Astrocyte of the spinal cord (primary cell): ENCODE data around the gene ZNF8.

ENCODE experiments used
- DNase-seq: peaks from one replicate; pipeline ENCODE4 v3.0.0; 2011; ENCODE audit warnings: low read depth, low spot score
- H3K4me3 ChIP-seq: 2 replicates; pipeline ENCODE4 v1.5.1; 2011; ENCODE audit warnings: low read depth, mild to moderate bottlenecking, low read length, moderate library complexity
- in situ Hi-C: cut with HindIII; loops from 2 replicates; pipeline ENCODE4 v1.10.0; 2017; ENCODE audit warnings: low sequenced_read_pairs
- TF ChIP-seq, protein P1 (sequence below): IDR thresholded peaks from 2 replicates; pipeline ENCODE4 v1.5.1; 2012; ENCODE audit warnings: low read depth, mild to moderate bottlenecking, low read length, inconsistent platforms

Gene ZNF8

DNA sequence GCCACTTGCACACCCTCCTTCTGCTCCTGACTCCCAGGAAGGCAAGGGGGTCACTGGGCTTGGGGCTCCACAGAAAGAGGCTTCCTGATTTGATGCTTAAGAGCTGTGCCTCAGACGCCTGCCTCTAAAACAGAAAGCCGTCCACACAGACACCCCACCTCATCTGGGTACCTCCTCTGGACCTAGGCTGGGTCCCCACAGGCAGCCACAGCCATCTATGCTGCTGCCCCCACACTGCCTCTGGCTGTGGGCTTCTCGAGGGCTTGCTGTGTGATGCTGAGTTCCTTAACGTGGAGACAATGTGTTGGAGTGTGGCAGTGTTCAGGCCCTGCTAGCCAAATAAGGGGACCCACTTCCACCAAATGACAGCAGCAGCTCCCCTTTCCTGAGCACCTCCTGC is 39.5 kb downstream of the ZNF8 start:
- TF ChIP-seq, protein P1, sequence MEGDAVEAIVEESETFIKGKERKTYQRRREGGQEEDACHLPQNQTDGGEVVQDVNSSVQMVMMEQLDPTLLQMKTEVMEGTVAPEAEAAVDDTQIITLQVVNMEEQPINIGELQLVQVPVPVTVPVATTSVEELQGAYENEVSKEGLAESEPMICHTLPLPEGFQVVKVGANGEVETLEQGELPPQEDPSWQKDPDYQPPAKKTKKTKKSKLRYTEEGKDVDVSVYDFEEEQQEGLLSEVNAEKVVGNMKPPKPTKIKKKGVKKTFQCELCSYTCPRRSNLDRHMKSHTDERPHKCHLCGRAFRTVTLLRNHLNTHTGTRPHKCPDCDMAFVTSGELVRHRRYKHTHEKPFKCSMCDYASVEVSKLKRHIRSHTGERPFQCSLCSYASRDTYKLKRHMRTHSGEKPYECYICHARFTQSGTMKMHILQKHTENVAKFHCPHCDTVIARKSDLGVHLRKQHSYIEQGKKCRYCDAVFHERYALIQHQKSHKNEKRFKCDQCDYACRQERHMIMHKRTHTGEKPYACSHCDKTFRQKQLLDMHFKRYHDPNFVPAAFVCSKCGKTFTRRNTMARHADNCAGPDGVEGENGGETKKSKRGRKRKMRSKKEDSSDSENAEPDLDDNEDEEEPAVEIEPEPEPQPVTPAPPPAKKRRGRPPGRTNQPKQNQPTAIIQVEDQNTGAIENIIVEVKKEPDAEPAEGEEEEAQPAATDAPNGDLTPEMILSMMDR, result no peak
- no peak for DNase-seq
- H3K4me3 ChIP-seq, result no peak overlapping the region
- in situ Hi-C loops, result no loop called here

DNA sequence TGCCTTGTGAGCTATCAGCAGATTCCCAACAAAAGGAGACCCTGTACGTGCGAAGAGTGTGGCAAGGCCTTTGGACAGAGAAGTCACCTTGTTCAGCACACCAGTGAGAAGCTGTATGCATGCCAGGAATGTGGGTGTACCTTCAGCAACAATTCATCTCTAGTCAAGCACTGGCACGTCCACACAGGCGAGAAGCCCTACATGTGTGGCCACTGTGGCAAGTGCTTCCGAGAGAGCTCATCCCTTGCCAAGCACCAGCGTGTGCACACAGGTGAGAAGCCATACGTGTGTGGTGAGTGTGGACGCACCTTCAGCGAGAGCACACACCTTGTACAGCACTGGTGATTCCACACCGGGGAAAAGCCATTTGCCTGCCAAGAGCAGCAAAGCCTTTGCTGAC is 40.5 kb downstream of the ZNF8 start:
- DNase-seq, result no peak
- no peak overlapping the region for H3K4me3 ChIP-seq
- in situ Hi-C loops, result no loop called here
- TF ChIP-seq, protein P1, result no peak

GRCh38 chr19:58325311-58326022 is 46.7 kb downstream of the ZNF8 start:
- TF ChIP-seq, protein P1, result no peak
- in situ Hi-C loops, result no loop called here
- no peak for DNase-seq
- H3K4me3 ChIP-seq, result peak overlapping the region; percentile 84

- in situ Hi-C loops, result no loop called here
- no peak for DNase-seq
- H3K4me3 ChIP-seq, result peak overlapping the region; percentile 84
- TF ChIP-seq, protein P1, result no peak
Observed at GRCh38 chr19:58326501-58326913, 47.8 kb downstream of the ZNF8 start.

GRCh38 chr19:58326914-58327726 is 48.4 kb downstream of the ZNF8 start, which contains the start of gene ZSCAN22:
ZSCAN22 (plus strand) TSS chr19:58326994; CDS start chr19:58334803, 7,809 bp downstream.
- TF ChIP-seq, protein P1, result no peak
- peak within 1 kb of the TSS; percentile 84 for H3K4me3 ChIP-seq
- in situ Hi-C loops, result no loop called here
- peak; percentile 97 for DNase-seq

GRCh38 chr19:58328999-58329398 is 50.2 kb downstream of the ZNF8 start:
- TF ChIP-seq, protein P1, result peak; percentile 4
- in situ Hi-C loops, result no loop called here
- H3K4me3 ChIP-seq, result no peak overlapping the region
- DNase-seq, result no peak
